AG04449 (cell line): ENCODE results near the gene SAFB2.

Experiments
- CTCF ChIA-PET: fragments of 350-600 bp; formaldehyde crosslinking; extraction: SDS; loops from one replicate; lab custom pipeline; 2021; ENCODE audit warnings: antibody characterized with exemption; lab: Yijun Ruan, JAX
- POLR2A ChIA-PET: fragments of 400-600, 350-600 bp; formaldehyde crosslinking; extraction: SDS; loops from one replicate; lab custom pipeline; 2020; ENCODE audit warnings: antibody characterized with exemption, inconsistent platforms; lab: Yijun Ruan, JAX
- DNase-seq: peaks from one replicate; pipeline ENCODE4 v3.0.0-alpha.2; 2010; ENCODE audit warnings: low read depth, low spot score
- H3K4me3 ChIP-seq: 2 replicates; pipeline ENCODE4 v1.5.1; 2011; ENCODE audit warnings: low read depth, mild to moderate bottlenecking, control low read depth, low read length
- TF ChIP-seq, protein P1 (sequence below): IDR thresholded peaks from one replicate; pipeline ENCODE4 v1.5.1; 2011; ENCODE audit warnings: mild to moderate bottlenecking, moderate library complexity, low read length, control low read depth, inconsistent platforms; ENCODE audit not compliant: insufficient read depth; ENCODE audit errors: missing control alignments

Gene SAFB2

GRCh38 chr19:5545984-5546383 is 76.6 kb downstream of the SAFB2 start:
- CTCF ChIA-PET = interaction anchor here (0.8 to 1.9 kb wide), 4 partner anchors 10 to 55 kb away, joined by 3 to 5 read pairs (median 4); no protein-coding TSS in a partner anchor
- POLR2A ChIA-PET = no interaction called here
- H3K4me3 ChIP-seq = no peak overlapping the region
- DNase-seq = no peak
- TF ChIP-seq, protein P1, sequence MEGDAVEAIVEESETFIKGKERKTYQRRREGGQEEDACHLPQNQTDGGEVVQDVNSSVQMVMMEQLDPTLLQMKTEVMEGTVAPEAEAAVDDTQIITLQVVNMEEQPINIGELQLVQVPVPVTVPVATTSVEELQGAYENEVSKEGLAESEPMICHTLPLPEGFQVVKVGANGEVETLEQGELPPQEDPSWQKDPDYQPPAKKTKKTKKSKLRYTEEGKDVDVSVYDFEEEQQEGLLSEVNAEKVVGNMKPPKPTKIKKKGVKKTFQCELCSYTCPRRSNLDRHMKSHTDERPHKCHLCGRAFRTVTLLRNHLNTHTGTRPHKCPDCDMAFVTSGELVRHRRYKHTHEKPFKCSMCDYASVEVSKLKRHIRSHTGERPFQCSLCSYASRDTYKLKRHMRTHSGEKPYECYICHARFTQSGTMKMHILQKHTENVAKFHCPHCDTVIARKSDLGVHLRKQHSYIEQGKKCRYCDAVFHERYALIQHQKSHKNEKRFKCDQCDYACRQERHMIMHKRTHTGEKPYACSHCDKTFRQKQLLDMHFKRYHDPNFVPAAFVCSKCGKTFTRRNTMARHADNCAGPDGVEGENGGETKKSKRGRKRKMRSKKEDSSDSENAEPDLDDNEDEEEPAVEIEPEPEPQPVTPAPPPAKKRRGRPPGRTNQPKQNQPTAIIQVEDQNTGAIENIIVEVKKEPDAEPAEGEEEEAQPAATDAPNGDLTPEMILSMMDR = no peak

GRCh38 chr19:5545051-5545450 is 77.5 kb downstream of the SAFB2 start:
- no peak overlapping the region for H3K4me3 ChIP-seq
- CTCF ChIA-PET = interaction anchor here (0.6 to 1.9 kb wide), 3 partner anchors 9 to 37 kb away, joined by 3 to 5 read pairs (median 3); no protein-coding TSS in a partner anchor

GRCh38 chr19:5542665-5543064 is 79.9 kb downstream of the SAFB2 start:
- TF ChIP-seq, protein P1 = no peak
- ChIA-PET CTCF (no interaction called here), POLR2A (no interaction called here)
- DNase-seq = no peak
- no peak overlapping the region for H3K4me3 ChIP-seq

More at GRCh38 chr19:5545051-5545450, 77.5 kb downstream of the SAFB2 start:
- TF ChIP-seq, protein P1 = no peak
- POLR2A ChIA-PET = no interaction called here
- DNase-seq = no peak

DNA sequence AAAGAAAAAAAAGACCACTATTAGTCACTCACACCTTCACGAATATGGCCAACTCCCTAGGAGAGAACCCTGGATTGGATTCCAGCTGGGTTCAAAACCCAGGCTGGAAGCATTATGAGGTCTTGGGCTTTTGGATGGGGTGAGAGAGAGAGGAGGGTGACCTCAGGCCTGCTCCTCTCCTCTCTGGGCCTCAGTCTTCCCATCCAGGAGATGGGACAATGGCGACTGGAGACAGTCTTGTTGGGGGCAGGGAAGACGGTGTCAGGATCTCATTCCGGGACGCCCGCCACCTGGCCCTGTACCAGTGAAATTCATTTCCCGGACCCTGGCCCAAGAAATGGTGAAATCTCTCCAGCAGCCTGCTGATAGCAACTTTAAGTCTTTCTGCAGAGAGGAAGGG is 81.1 kb downstream of the SAFB2 start:
- TF ChIP-seq, protein P1 = no peak
- ChIA-PET CTCF (no interaction called here), POLR2A (no interaction called here)
- DNase-seq = no peak
- H3K4me3 ChIP-seq = no peak overlapping the region

DNA sequence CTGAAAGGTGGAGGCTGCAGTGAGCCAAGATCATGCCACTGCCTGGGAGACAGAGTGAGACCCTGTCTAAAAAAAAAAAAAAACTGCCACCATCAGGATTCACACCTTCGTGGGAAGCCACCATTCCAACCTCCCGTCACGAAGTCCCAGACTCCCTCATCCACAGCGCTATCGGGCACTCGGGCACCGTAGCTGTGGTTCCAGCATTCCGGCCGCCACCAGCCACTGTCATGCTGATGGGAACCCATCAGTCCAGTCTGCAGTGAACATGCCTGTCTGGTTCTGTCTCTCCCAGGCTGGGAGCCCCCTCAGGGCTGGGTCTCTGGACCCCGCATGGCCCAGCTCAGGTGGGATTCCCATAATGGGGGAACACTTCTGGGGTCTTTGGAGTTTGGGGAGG is 82.4 kb downstream of the SAFB2 start:
- no peak overlapping the region for H3K4me3 ChIP-seq
- ChIA-PET POLR2A (no interaction called here), CTCF (no interaction called here)
- TF ChIP-seq, protein P1 = no peak
- DNase-seq = no peak

DNA sequence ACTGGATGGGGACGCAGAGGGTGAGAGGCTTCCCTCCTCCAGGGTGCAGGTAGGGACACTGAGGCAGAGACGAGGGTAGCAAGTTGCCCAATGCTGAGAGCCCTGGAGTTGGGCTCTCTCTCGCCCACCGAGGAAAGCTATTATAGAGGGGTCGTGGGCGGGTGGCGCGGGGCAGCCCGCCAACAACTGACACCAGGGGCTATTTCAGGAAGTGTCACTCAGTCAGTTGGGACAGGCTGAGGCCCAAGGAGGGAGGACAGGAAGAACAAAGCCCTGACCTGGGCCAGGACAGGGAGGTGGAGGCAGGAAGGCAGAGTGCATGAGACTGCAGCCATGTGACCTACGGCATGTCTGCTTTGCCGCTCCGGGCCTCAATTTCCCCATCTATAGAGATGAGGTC is 84.7 kb downstream of the SAFB2 start:
- ChIA-PET CTCF (interaction anchor here (0.6 to 3.0 kb wide), 2 partner anchors 9 to 10 kb away, joined by 3 to 9 read pairs; no protein-coding TSS in a partner anchor), POLR2A (no interaction called here)
- no peak for DNase-seq
- no peak overlapping the region for H3K4me3 ChIP-seq
- TF ChIP-seq, protein P1 = no peak
